A375 (cell line): ENCODE measurements around the gene CLIC5. TPM values are rescaled to one million over a fixed set of nuclear protein-coding genes. Genes with fewer than 3 reads are reported as not detected.

Experiments
- small RNA-seq: library from RNA; depleted of rRNA; stranded (forward); fragments of <200 nt; gene quantifications from one replicate; pipeline ENCODE3, GENCODE V24; 2014
- total RNA-seq: library from RNA; depleted of rRNA; stranded (reverse); fragments of >200 nt; shearing (Covaris generic); gene quantifications from 2 replicates; pipeline ENCODE4 v1.2.3, GENCODE V29; 2014; rRNA removed

The CLIC5 gene
- total RNA-seq = 0.03 TPM in 1 of 2 replicates, not detected in the other

DNA sequence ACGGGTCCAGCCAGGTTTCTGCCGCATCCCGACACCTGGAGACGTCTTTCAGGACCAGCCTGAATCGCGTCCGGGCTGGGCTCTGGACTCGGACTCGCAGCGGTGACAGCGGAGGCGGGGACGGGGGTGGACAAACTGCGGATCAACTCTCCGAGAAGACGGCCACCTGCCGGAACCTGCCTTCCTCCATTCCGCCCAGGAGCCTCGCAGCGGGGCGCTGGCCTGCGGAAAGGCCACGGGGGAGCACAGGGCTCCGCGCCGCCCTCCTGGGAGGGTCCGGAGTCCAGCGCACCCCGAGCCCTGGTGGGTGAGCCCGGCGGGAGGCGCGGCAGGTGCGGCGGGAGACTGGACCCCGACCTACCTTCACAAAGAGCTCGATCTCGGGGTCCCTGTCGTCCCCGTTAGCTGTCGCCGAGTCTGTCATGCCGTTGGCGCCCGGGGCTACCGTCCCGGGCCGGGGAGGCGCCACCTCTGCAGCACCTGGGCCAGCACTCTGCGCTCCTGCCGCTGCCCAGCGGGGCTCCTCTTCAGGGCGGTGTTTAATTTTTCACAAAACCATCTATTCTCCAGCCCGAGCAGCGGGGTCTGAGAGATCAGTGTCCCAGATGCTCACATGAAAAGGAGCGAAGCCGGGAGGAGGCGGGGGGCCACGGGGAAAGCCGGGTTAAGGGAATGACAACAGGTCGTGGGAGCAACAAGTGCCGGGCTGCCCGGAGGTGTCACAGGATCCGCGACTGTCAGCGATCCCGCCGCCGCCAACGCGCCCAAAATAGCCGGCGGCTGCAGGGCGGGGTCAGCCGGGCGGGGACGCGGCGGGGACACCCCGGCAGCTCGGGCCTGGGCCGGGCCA, at the start of gene CLIC5:
Gene CLIC5 (minus strand): TSS at position 742 of the 850 bp plus-strand sequence. CDS start 318 bp downstream, at position 424.

Small RNA genes within 50 kb of the gene (small RNA-seq; reads per million reads assigned to genes)
- gene RNU6-754P = not detected

Other genes with a start within 250 kb of the CLIC5 start
- gene ENPP4, start 114.1 kb upstream of the CLIC5 start, total RNA-seq = 0.93 and 1.0 TPM in 2 replicates
- not detected in 2 replicates for gene ENPP5, start 155.1 kb upstream of the CLIC5 start, total RNA-seq